NCI-H1417 (cell line): ENCODE measurements around the gene LAMTOR5.

Experiments used
- DNase-seq, 3 experiments: peaks; one replicate each; lab custom pipeline; 2025; lab: John Stamatoyannopoulos, UW

Gene LAMTOR5

GRCh38 chr1:110387048-110387754 lies 20.3 kb downstream of the LAMTOR5 start:
- no peak for DNase-seq

GRCh38 chr1:110385369-110385768 lies 22.1 kb downstream of the LAMTOR5 start:
- no peak for DNase-seq

GRCh38 chr1:110384581-110385321 lies 22.7 kb downstream of the LAMTOR5 start:
- no peak for DNase-seq

GRCh38 chr1:110383251-110383990 lies 24.1 kb downstream of the LAMTOR5 start:
- peak in 2 of 3 experiments; percentile 1 to 11 for DNase-seq

GRCh38 chr1:110380672-110381283 lies 26.7 kb downstream of the LAMTOR5 start:
- no peak for DNase-seq

GRCh38 chr1:110375490-110375889 lies 32.0 kb downstream of the LAMTOR5 start:
- no peak for DNase-seq

GRCh38 chr1:110370827-110371226 lies 36.7 kb downstream of the LAMTOR5 start:
- DNase-seq, result no peak

GRCh38 chr1:110364221-110364620 lies 43.3 kb downstream of the LAMTOR5 start:
- no peak for DNase-seq

- DNase-seq, result no peak
Measured at GRCh38 chr1:110361856-110362255, 45.6 kb downstream of the LAMTOR5 start.

GRCh38 chr1:110360431-110360830 lies 47.1 kb downstream of the LAMTOR5 start:
- no peak for DNase-seq

GRCh38 chr1:110356379-110356778 lies 51.1 kb downstream of the LAMTOR5 start:
- DNase-seq, result peak in 2 of 3 experiments; percentile 23 to 47

- DNase-seq, result no peak
Measured at GRCh38 chr1:110355321-110355720, 52.2 kb downstream of the LAMTOR5 start.
